NAMALWA (cell line): ENCODE data around the gene PMPCB.
"Not testable (repeated sequence)": the region's sequence is repeated elsewhere in the genome, so short reads cannot be mapped to it uniquely, and the experiment has no call there.

Source experiments
- DNase-seq: peaks from one replicate; pipeline ENCODE4 v3.0.0-alpha.2; 2015; ENCODE audit warnings: low spot score

The PMPCB gene

GRCh38 chr7:103296901-103297836 is at the start of gene PMPCB:
Gene PMPCB (plus strand): TSS chr7:103297435. CDS start chr7:103297460, 25 bp downstream.
- DNase-seq: peak; percentile 99

GRCh38 chr7:103253699-103254506 is 43.3 kb upstream of the PMPCB start:
- DNase-seq: not testable (repeated sequence)

- DNase-seq: not testable (repeated sequence)
Measured at GRCh38 chr7:103264054-103264453, 33.2 kb upstream of the PMPCB start.

- not testable (repeated sequence) for DNase-seq
Measured at GRCh38 chr7:103266229-103266628, 31.0 kb upstream of the PMPCB start.

GRCh38 chr7:103273374-103273773 is 23.9 kb upstream of the PMPCB start:
- DNase-seq: not testable (repeated sequence)

GRCh38 chr7:103274867-103275266 is 22.4 kb upstream of the PMPCB start:
- not testable (repeated sequence) for DNase-seq

- DNase-seq: not testable (repeated sequence)
Measured at GRCh38 chr7:103278195-103278594, 19.0 kb upstream of the PMPCB start.

GRCh38 chr7:103279636-103279962 is 17.6 kb upstream of the PMPCB start:
- DNase-seq: peak; percentile 72

- DNase-seq: peak; percentile 95
Measured at GRCh38 chr7:103279963-103280802, 17.1 kb upstream of the PMPCB start.

- DNase-seq: not testable (repeated sequence)
Measured at GRCh38 chr7:103280803-103281155, 16.5 kb upstream of the PMPCB start.

- DNase-seq: peak; percentile 12
Measured at GRCh38 chr7:103282802-103283427, 14.3 kb upstream of the PMPCB start.

GRCh38 chr7:103292122-103292521 is 5.1 kb upstream of the PMPCB start:
- DNase-seq: peak; percentile 4

GRCh38 chr7:103293526-103293925 is 3.7 kb upstream of the PMPCB start:
- peak; percentile 1 for DNase-seq

- DNase-seq: no peak
Measured at GRCh38 chr7:103297837-103298179, 573 bp downstream of the PMPCB start.

GRCh38 chr7:103299660-103300059 is 2.4 kb downstream of the PMPCB start:
- no peak for DNase-seq

- no peak for DNase-seq
Measured at GRCh38 chr7:103301441-103301840, 4.2 kb downstream of the PMPCB start.

GRCh38 chr7:103307503-103308231 is 10.4 kb downstream of the PMPCB start:
- no peak for DNase-seq

GRCh38 chr7:103314852-103315251 is 17.6 kb downstream of the PMPCB start:
- no peak for DNase-seq

- DNase-seq: no peak
Measured at GRCh38 chr7:103316380-103316941, 19.2 kb downstream of the PMPCB start.

GRCh38 chr7:103317009-103317408 is 19.8 kb downstream of the PMPCB start:
- no peak for DNase-seq

GRCh38 chr7:103325744-103326143 is 28.5 kb downstream of the PMPCB start:
- DNase-seq: no peak
